GM12878 (cell line): ENCODE data around the gene TELO2. TPM values are rescaled to one million over a fixed set of nuclear protein-coding genes. Genes with fewer than 3 reads are reported as not detected.

ENCODE experiments used
- ATAC-seq: fragments of 200-7000 bp; cut with Tn5 transposase; 3 replicates; pipeline ENCODE4 v1.9.1; 2020; ENCODE audit warnings: mild to moderate bottlenecking, moderate library complexity
- BruUV-seq: library from RNA; stranded (reverse); fragments of 400-500 nt; replicated peaks from 2 replicates; lab custom pipeline; 2021; lab: Mats Ljungman, UMichigan
- CTCF ChIA-PET: fragments of 300-600 bp; sonication (Branson Sonifier 250); formaldehyde crosslinking; extraction: SDS; loops from one replicate; lab custom pipeline; 2021; ENCODE audit warnings: inconsistent platforms; lab: Yijun Ruan, JAX
- POLR2A ChIA-PET: fragments of 350-600 bp; formaldehyde crosslinking; extraction: SDS; loops from one replicate; lab custom pipeline; 2021; ENCODE audit warnings: inconsistent platforms; lab: Charles Lee
- RAD21 ChIA-PET: fragments of 300-600 bp; sonication (Branson Sonifier 250); formaldehyde crosslinking; loops from one replicate; lab custom pipeline; 2023; ENCODE audit warnings: antibody characterized with exemption; ENCODE audit not compliant: unreplicated experiment; lab: Charles Lee
- SMC1A ChIA-PET: fragments of 300-600 bp; sonication (Branson Sonifier 250); formaldehyde crosslinking; loops from one replicate; lab custom pipeline; 2023; ENCODE audit not compliant: unreplicated experiment, uncharacterized antibody; lab: Charles Lee
- DNase-seq: peaks from one replicate; pipeline ENCODE4 v3.0.0-alpha.2; 2011; ENCODE audit warnings: low read depth, low spot score
- FAIRE-seq: peaks from 3 replicates; lab custom pipeline; 2011; peaks lifted over from hg19 to GRCh38; lab: Jason Lieb, UNC
- H2AFZ ChIP-seq: 2 replicates; pipeline ENCODE4 v1.6.0; 2011; ENCODE audit warnings: low read depth, low read length, control low read depth; ENCODE audit not compliant: control insufficient read depth
- H3K27ac ChIP-seq: 2 replicates; pipeline ENCODE4 v1.5.1; 2011; ENCODE audit warnings: control low read depth; ENCODE audit not compliant: control insufficient read depth, insufficient read depth
- H3K27me3 ChIP-seq, 2 experiments: replicated peaks in 1 of 2; 2 replicates each; pipeline versions ENCODE4 v1.6.0 to v1.6.1; 2011; ENCODE audit warnings: low read length in 1 of 2; ENCODE audit not compliant: control insufficient read depth in 2 of 2, insufficient read depth in 2 of 2
- H3K36me3 ChIP-seq, 2 experiments: 2 replicates each; pipeline ENCODE4 v1.5.1; 2011; ENCODE audit warnings: low read length in 1 of 2; ENCODE audit not compliant: control insufficient read depth in 2 of 2, insufficient read depth in 2 of 2
- H3K4me1 ChIP-seq: 2 replicates; pipeline ENCODE4 v1.6.1; 2011; ENCODE audit warnings: mild to moderate bottlenecking, low read length, moderate library complexity, mixed read lengths; ENCODE audit not compliant: control insufficient read depth, insufficient read depth
- H3K4me2 ChIP-seq: 2 replicates; pipeline ENCODE4 v1.6.0; 2011; ENCODE audit warnings: control low read depth; ENCODE audit not compliant: control insufficient read depth, insufficient read depth
- H3K4me3 ChIP-seq: fragments of 200-600 bp; sonication (generic); 2 replicates; pipeline ENCODE4 v1.5.1; 2016
- H3K79me2 ChIP-seq: 2 replicates; pipeline ENCODE4 v1.6.0; 2011; ENCODE audit warnings: low read length; ENCODE audit not compliant: control insufficient read depth, insufficient read depth
- H3K9ac ChIP-seq: 2 replicates; pipeline ENCODE4 v1.8.0; 2011; ENCODE audit warnings: low read length, control low read depth, mixed read lengths; ENCODE audit not compliant: control insufficient read depth, insufficient read depth
- H3K9me3 ChIP-seq: replicated peaks from 3 replicates; pipeline ENCODE4 v1.5.1; 2011; ENCODE audit warnings: mild to moderate bottlenecking, low read length; ENCODE audit not compliant: control insufficient read depth, insufficient read depth
- H4K20me1 ChIP-seq: 2 replicates; pipeline ENCODE4 v1.6.0; 2011; ENCODE audit not compliant: control insufficient read depth, insufficient read depth
- HSF1 ChIP-seq: fragments of 150-350 bp; IDR thresholded peaks from 2 replicates; pipeline ENCODE4 v1.6.1; 2014; ENCODE audit warnings: mild to moderate bottlenecking, low read depth, low read length
- KAT2A ChIP-seq: conservative IDR thresholded peaks from 2 replicates; pipeline ENCODE4 v1.6.1; 2011; ENCODE audit warnings: low read depth, low read length; ENCODE audit not compliant: control insufficient read depth
- MYC ChIP-seq: IDR thresholded peaks from 2 replicates; pipeline ENCODE4 v1.6.1; 2011; ENCODE audit warnings: mild to moderate bottlenecking, low read length, moderate library complexity, inconsistent platforms; ENCODE audit not compliant: insufficient read depth, insufficient replicate concordance, insufficient read length, severe bottlenecking
- POLR2AphosphoS5 ChIP-seq: IDR thresholded peaks from 2 replicates; pipeline ENCODE4 v1.6.1; 2011; ENCODE audit warnings: mild to moderate bottlenecking, low read length, inconsistent platforms
- TCF7 ChIP-seq: IDR thresholded peaks from 2 replicates; pipeline ENCODE4 v1.6.1; 2014; ENCODE audit warnings: antibody characterized with exemption, borderline replicate concordance
- ZNF687 ChIP-seq: fragments of 450-650 bp; IDR thresholded peaks from 2 replicates; pipeline ENCODE4 v1.6.1; 2017; ENCODE audit warnings: mild to moderate bottlenecking, moderate library complexity
- WGBS: methylation state at CpG from one replicate; pipeline ENCODE4 v1.1.6; 2016; ENCODE audit warnings: low lambda C conversion rate; ENCODE audit not compliant: insufficient replicate concordance, insufficient coverage; ENCODE audit errors: missing lambda C conversion rate; 5-methylcytosine and 5-hydroxymethylcytosine counted together
- in situ Hi-C: fragments of 300-500 bp; cut with MboI; formaldehyde crosslinking; loops from 9 replicates; pipeline ENCODE4 v1.14.3; 2018; ENCODE audit warnings: mixed read lengths
- intact Hi-C: fragments of 100-400 bp; cut with micrococcal nuclease; formaldehyde crosslinking; loops from one replicate; pipeline ENCODE4 v1.14.2; 2022; ENCODE audit not compliant: unreplicated experiment
- polyA plus RNA-seq, 11 experiments: library from polyadenylated mRNA; depleted of rRNA in 4 of 11; unstranded in 6 of 11; stranded (reverse) in 5 of 11; fragments of >200 nt; fragmentation: Nextera tagmentation in 4 of 11; fragmentation: Illumina TruSeq in 1 of 11; extraction: Ambion mirVana in 4 of 11; extraction: Trizol in 1 of 11; gene quantifications; 1 replicate in 1 of 11; 2 replicates in 10 of 11; pipeline versions ENCODE4 v1.2.1 to v1.2.3, GENCODE V29; 2011 to 2016; ENCODE audit warnings: inconsistent platforms in 2 of 11, missing spikeins in 2 of 11, low read depth in 1 of 11
- total RNA-seq, 4 experiments: library from RNA; depleted of rRNA in 3 of 4; stranded (reverse); fragments of >200 nt in 3 of 4; fragmentation: Illumina TruSeq in 1 of 4; extraction: Trizol in 1 of 4; gene quantifications; 2 replicates each; pipeline versions ENCODE4 v1.2.1 to v1.2.3, GENCODE V29; 2013 to 2021

The TELO2 gene
- total and polyA plus RNA-seq, 10 of the 15 experiments (the other 5 are each of a cell fraction or from before 2014, with no cell fraction given), result 0.55 to 72.8 (median 18.6) TPM

- RAD21 ChIA-PET, result no interaction called here
- no peaks in the 10 kb centered on the region for H4K20me1 ChIP-seq
- BruUV-seq, result no TSS peak
- DNase-seq, result no peak
- no peak overlapping the region for H3K4me2 ChIP-seq
- H3K79me2 ChIP-seq, result no peaks in the 10 kb centered on the region
- POLR2A ChIA-PET, result no interaction called here
- CTCF ChIA-PET, result no interaction called here
- in situ Hi-C loops (no loop called here), intact Hi-C loops (no loop called here)
- H3K36me3 ChIP-seq, result no peaks in the 10 kb centered on the region
- H3K27ac ChIP-seq, result no peak overlapping the region
- TF ChIP-seq KAT2A, result no peak
- TF ChIP-seq MYC, result no peak
- TF ChIP-seq ZNF687, result no peak
- TF ChIP-seq TCF7, result no peak
- no peak for TF ChIP-seq HSF1
- no peak for TF ChIP-seq POLR2AphosphoS5
- TF ChIP-seq, all 136 proteins: peak for 0
- H2AFZ ChIP-seq, result no peak overlapping the region
- no peak overlapping the region for H3K4me3 ChIP-seq
- 44% methylated on average over 28 of the region's 28 CpGs for WGBS
- ATAC-seq (no peak), FAIRE-seq (no peak)
- H3K27me3 ChIP-seq, result no peaks in the 10 kb centered on the region; a peak in 2 of 4 replicates
- no peaks in the 10 kb centered on the region for H3K4me1 ChIP-seq
- no peak overlapping the region for H3K9ac ChIP-seq
- SMC1A ChIA-PET, result no interaction called here
- H3K9me3 ChIP-seq, result no peaks in the 10 kb centered on the region
Measured at GRCh38 chr16:1532081-1532760, 39.1 kb downstream of the TELO2 start.
